ENCODE results near the gene GRIA1. TPM values are rescaled to one million over a fixed set of nuclear protein-coding genes. Genes with fewer than 3 reads are reported as not detected.

Gene GRIA1
- not detected in 5 replicates for total RNA-seq (2022; extraction: Qiagen RNA extraction)

GRCh38 chr5:153490118-153491037, at the start of gene GRIA1:
GRIA1 (plus strand) TSS chr5:153490670.

